ENCODE data around the gene GRID2IP.

GRID2IP gene

DNA sequence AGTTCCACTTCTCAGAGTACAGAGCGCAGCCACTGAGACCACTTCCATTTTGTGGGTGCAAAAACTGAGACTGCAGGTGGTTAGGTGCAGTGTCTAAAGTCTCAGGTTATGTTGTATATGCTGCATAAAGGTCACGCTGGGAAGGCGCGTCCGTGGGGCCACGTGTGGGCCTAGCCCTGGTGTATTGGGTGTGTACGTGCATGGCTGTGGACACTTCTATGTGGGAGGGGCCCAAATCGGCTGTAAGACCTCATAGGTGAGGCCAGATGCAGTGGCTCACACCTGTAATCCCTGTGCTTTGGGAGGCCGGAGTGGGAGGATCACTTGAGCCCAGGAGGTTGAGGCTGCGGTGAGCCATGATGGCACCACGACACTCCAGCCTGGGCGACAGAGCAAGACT, 37.7 kb downstream of the GRID2IP start:
- no peak for DNase-seq

DNA sequence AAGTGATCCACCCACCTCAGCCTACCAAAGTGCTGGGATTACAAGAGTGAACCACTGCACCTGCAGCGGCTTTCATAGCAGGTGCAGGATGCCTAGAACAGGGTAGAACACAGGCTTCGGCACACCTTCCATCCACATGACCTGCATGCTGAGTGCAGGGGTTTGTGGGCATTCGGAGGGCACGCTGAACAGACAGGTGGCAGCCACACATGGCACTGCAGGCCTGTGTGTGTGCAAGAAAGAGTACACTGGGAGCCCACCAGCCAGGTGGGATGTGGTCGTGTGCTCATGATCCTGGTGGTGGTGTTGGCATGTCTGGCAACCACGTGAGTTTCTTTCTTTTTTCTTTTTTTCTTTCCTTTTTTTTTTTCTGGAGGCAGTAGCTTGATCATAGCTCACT, 38.4 kb downstream of the GRID2IP start:
- DNase-seq, result no peak

- DNase-seq, result no peak
Measured at GRCh38 chr7:6510476-6511133, 40.7 kb downstream of the GRID2IP start.

GRCh38 chr7:6508950-6509349, 42.3 kb downstream of the GRID2IP start:
- DNase-seq, result no peak

DNA sequence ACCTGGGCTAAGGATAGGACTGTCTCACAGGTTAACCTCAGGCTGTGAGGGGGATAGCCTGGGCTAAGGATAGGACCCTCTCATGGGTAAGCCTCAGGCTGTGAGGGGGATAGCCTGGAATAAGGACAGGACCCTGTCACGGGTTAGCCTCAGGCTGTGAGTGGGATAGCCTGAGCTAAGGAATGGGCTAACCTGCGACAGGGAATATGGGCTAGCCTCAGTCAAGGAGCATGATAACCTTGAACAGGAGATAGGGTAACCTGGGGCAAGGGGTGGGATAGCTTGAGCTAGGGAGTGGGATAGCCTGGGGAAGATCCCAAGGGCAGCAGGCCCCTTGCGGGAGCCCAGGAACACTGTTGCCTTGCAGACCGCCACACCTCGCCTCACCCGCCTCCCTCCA, 42.7 kb downstream of the GRID2IP start:
- DNase-seq, result no peak

- DNase-seq, result no peak
Measured at GRCh38 chr7:6507906-6508305, 43.4 kb downstream of the GRID2IP start.

- no peak for DNase-seq
Measured at GRCh38 chr7:6505685-6506559, 45.3 kb downstream of the GRID2IP start.

DNA sequence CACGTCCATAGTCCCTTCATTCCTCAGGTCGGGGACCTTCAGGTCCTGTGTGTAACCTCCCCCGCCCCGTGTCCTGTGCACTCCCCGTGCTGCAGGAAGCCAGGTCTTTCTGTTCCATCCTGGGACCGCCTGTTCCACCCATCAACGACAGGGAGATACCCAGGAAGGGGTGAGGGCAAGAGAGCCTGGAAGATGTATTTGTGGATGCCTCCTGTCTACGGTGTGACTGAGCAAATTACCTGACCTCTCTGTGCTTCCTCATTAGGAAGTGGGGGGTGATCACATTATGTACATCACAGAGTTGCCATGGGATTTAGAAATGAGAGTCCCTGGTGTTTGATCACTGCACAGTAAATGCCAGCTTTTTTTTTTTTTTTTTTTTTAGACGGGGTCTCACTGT, 46.3 kb downstream of the GRID2IP start:
- DNase-seq, result no peak

DNA sequence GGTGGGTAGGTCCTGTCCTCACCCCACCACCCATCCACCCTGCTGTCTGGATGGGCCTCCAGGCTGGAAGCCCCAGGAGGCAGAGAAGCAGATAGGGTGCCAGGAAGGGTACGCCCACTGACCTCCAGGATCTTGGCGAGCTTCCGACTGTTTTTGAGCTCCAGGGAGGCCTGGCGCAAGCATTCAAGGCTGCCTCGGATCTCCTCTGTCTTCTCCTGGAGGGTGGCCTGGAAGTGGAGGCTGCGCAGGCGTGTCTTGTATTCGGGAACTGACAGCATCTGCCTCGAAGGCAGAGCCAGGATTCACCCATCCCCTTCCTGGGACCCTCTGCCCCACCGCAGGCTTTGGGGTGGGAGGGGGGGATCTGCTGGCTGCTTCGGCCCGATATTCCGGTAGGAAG, 48.4 kb downstream of the GRID2IP start:
- no peak for DNase-seq

GRCh38 chr7:6501586-6502564, 49.4 kb downstream of the GRID2IP start:
- no peak for DNase-seq

DNA sequence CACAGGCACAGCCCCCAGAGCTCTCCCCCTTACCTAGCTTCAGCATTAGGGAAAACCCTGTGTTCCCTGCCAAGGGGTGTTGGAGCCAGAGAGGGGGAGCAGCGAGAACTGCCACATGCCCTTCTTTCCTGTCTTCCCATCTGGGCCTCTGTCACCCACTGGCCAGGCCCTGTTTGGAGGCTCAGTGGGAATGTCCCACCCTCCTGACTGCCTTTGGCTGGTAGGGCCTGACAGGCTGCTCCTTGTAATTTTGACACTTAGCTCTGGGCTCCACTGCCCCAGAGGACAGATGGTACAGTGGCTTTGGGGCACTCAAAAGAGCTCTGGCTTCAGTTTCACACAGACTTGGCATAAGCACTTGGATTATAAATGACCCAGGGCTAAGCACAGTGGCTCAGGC, 50.6 kb downstream of the GRID2IP start:
- DNase-seq, result no peak

DNA sequence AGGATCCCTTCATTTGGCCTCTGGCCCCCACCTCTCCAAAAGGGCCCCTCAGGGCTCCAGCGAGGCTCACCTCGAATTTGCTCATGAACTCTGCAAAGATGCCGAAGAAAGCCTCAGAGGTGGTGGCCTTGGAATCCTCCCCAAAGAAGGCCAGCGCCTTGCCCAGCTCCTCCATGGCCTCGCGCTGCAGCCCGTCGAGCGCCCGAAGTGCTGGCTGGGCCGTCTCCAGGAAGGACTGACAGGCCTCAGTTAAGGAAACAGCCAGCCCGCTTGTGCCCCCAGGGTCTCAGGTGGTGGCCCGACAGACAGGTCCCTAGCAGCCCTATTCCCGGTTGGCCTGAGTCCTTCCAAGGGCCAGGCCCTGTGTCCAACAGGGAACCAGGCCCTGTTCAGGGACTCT, 53.3 kb downstream of the GRID2IP start:
- DNase-seq, result no peak

- DNase-seq, result no peak
Measured at GRCh38 chr7:6497637-6497905, 53.7 kb downstream of the GRID2IP start.

DNA sequence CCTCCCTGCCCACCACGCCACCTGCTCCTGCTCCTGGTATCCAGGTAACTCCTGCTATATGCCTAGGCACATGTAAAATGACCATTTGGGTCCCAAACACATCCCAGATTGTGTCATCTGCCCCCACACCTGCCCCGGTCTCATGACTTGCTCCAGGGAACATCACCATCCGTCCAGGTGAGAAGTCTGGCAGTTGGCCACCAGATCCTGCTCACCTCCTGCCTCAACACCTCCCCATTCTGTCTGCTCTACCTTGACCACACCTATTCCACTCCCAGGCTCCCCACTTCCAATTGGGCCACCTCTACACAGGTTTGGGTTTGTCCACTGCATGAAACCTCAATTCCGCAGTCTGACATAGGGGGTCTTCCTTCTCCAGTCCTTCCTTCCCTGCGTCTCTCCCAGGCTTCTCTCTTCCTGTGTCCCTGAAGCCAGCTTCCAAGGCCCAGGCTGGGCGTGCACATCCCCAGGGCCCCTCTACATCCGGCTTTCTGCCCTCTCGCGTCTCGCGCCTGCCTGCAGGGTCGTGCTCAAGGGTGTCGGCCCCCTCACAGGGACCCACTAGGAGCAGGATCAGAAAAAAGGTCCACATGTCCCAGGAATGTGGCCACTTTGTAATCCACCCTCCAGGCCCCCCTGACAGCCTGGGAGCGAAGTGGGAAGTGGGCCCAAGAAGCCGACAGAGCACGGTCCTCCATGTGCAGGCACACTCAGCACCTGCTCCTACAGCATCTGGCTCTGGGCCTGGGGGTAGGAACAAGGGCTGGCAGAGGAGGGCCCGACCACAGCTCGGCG, 54.2 kb downstream of the GRID2IP start:
- DNase-seq, result no peak

DNA sequence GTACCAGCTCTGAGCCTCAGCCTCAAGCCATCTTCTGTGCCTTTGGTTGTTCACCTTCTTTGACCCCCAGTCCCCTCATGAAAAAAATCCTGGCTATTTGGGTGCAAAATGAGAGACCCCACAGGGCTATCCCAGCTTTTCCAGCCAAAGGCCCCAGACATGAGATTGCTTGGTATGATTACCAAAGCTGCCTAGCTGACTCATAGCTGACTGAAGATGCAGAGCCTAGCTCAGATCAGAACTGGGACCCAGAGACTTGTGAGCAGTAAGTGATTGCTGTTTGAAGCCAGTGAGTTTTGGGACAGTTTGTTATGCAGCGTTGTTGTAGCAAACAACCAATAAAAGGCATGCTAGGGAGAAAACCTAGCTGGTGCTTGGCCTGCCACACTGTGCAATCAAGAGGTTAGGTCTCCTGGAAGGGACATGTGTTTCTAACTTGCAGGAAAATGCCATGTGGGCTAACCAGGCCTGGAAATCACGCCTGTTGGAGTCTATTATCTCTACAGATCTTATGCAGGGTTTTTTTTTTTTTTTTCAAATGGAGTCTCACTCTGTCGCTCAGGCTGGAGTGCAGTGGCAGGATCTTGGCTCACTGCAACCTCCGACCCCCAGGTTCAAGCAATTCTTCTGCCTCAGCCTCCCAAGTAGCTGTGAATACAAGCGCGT, 55.5 kb downstream of the GRID2IP start:
- no peak for DNase-seq

DNA sequence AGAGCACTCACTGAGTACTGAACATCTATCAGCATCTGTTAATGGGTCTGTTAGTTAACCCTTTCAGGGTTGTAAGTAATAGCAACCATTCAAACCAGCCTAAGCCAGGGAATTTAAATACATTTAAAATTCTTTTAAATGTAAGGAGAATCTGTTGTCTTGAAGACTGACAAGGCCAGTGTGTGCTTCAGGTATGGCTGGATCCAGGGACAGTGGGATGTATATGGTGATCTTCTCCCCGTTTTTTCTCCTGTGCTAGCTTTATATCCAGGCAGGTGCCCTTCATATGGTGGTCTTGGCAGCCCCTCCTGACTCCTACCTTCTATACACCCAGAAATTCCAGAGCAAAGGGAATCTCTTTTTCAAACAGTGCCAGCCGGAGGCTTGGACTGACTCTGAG, 56.9 kb downstream of the GRID2IP start:
- no peak for DNase-seq

DNA sequence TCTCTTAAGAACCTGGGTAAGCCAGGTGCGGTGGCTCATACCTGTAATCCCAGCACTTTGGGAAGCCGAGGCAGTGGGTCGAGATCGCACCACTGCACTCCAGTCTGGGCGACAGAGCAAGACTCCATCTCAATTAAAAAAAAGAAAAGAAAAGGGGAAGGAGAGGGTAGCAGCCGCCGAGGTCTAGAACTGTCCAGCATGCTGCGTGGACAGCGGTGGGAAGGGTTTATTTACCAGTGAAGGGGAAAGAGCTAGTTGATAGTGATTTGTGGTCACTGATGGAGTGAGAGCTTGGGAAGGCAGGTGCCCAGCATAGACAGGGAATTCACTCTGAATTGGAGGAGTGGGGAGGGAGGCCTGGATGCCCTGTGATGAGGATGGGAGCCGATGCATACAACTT, 60.1 kb downstream of the GRID2IP start:
- DNase-seq, result no peak

DNA sequence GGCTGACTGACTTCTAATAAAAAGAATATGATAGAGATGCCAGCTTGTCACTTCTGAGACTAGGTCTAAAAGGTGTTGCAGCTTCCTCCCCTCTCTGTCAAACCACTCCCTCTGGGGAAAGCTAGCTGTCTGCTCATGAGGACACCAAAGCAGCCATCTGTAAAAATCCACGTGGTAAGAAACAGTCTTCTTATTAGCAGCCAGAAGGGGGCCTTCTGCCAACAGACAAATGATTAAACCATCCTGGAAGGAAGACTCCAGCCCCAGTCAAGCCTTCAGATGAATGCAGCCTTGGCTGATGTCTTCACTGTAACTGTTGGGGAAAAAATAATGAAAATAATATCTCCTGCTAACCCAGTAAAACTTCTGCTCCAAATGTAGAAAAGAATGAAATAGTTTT, 61.6 kb downstream of the GRID2IP start:
- no peak for DNase-seq

DNA sequence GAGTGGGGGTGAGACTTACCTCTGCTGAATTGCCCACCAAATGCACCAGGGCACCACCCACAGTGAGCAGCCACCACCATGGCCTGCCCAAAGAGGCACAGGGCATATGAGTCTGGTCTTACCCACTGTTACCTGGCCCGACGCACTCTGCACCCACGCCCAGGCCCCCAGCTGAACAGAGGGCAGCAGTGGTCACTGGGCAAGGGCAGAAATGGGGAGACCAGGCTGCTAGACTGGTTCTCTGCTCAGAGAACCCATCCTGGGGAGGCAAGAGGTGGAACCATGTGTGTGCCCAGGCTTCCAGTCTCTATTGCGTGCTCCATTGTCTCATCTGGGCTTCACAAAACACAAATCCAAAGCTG, 64.1 kb downstream of the GRID2IP start:
- no peak for DNase-seq

- no peak for DNase-seq
Measured at GRCh38 chr7:6486438-6487183, 64.7 kb downstream of the GRID2IP start.

DNA sequence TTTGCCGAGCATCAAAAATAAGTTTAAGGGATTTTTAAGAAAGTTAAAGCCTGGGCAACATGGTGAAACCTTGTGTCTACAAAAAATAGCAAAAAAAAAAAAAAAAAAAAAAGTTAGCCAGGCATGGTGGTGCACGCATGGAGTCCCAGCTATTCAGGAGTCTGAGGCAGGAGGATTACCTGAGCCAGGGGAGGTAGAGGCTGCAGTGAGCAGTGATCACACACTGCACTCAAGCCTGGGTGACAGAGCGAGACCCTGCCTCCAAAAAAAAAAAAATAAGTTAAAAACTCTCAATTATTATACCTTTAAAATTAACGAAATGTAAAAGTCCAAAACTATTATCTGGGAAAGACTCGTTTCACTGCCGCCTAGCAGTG, 68.5 kb downstream of the GRID2IP start:
- DNase-seq, result no peak

DNA sequence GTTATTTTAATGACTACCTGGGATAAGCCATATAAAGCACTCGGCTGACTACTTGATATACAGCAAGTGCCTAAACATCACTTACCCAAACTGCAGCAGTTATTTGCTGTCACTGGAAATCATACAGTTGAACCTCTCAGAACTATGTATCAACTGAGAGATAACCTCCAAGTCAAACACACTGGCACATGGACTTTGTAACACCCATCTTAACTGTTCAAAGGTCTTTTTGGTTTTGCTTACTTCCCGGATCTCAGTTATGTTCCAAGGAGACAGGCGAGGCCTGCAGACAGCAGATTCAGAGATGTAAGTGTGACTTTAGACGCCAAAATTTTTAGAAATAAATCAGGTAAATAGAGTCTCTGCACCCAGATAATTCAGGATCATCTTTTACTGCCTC, 69.0 kb downstream of the GRID2IP start:
- DNase-seq, result no peak
